ENCODE measurements around the gene TRIM65. TPM values are rescaled to one million over a fixed set of nuclear protein-coding genes. Genes with fewer than 3 reads are reported as not detected.

TRIM65 gene
- total and polyA plus RNA-seq, 2 experiments from 2014 or later = 13.8 to 54.0 TPM

DNA sequence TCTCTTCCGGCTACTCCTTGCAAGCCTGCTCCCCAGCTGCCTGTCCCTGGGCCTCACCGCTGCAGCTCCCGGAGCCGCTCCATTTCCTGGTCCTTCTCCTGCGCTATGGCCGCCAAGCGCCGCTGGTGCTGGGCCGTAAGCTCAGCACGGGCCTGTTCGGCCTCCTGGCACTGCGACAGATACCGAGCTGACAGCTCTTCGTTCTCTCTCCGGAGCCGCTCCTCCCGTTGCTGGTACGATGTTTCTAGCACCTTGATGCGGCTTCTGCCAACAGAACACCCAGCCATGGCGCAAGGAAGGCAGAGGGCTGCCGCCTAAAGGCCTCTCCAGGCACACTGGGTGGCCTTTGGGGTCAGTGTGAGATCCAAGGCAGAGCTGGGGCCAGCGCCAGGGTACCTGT, 22.9 kb upstream of the TRIM65 start (continued):
- TF ChIP-seq, protein P1, sequence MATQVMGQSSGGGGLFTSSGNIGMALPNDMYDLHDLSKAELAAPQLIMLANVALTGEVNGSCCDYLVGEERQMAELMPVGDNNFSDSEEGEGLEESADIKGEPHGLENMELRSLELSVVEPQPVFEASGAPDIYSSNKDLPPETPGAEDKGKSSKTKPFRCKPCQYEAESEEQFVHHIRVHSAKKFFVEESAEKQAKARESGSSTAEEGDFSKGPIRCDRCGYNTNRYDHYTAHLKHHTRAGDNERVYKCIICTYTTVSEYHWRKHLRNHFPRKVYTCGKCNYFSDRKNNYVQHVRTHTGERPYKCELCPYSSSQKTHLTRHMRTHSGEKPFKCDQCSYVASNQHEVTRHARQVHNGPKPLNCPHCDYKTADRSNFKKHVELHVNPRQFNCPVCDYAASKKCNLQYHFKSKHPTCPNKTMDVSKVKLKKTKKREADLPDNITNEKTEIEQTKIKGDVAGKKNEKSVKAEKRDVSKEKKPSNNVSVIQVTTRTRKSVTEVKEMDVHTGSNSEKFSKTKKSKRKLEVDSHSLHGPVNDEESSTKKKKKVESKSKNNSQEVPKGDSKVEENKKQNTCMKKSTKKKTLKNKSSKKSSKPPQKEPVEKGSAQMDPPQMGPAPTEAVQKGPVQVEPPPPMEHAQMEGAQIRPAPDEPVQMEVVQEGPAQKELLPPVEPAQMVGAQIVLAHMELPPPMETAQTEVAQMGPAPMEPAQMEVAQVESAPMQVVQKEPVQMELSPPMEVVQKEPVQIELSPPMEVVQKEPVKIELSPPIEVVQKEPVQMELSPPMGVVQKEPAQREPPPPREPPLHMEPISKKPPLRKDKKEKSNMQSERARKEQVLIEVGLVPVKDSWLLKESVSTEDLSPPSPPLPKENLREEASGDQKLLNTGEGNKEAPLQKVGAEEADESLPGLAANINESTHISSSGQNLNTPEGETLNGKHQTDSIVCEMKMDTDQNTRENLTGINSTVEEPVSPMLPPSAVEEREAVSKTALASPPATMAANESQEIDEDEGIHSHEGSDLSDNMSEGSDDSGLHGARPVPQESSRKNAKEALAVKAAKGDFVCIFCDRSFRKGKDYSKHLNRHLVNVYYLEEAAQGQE (IDR thresholded peaks at IDR 0.05; ENCODE audit: unreplicated experiment) = no peak
- TF ChIP-seq POLR2AphosphoS5 (IDR thresholded peaks at IDR 0.05; ENCODE audit: low read depth) = no peak
- TF ChIP-seq, protein P2, sequence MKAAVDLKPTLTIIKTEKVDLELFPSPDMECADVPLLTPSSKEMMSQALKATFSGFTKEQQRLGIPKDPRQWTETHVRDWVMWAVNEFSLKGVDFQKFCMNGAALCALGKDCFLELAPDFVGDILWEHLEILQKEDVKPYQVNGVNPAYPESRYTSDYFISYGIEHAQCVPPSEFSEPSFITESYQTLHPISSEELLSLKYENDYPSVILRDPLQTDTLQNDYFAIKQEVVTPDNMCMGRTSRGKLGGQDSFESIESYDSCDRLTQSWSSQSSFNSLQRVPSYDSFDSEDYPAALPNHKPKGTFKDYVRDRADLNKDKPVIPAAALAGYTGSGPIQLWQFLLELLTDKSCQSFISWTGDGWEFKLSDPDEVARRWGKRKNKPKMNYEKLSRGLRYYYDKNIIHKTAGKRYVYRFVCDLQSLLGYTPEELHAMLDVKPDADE (IDR thresholded peaks at IDR 0.05) = no peak
- TF ChIP-seq JUNB (IDR thresholded peaks at IDR 0.05; ENCODE audit: unreplicated experiment) = no peak
- TF ChIP-seq STAT1 (IDR thresholded peaks at IDR 0.05; ENCODE audit: unreplicated experiment) = no peak

DNA sequence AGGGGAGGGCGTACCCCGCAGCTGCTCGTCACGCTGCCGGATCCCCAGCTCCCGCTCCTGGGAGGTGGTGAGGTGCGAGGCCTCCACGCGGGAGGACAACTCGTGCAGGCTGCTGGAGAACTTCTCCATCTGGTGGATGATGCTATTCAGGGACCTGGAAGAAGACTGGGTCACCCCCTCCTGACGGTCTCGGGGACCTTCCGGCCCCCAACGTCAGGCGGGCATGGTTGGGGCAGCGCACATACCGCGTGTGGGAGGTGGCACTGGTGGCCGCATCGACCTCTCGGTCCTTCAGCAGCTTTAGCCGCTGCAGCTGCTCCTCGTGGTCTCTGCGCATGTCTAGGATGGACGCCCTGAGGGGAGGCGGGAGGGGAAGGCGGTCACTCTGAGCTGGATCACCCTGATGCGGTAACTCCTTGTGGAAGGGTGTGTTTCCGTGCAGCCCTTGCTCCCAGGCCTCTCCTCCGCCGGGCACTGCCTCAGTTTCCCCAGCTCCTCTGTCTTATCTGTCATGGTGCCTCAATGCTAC, 21.2 kb upstream of the TRIM65 start:
- H3K9me2 ChIP-seq (ENCODE audit: insufficient read depth) = no peaks in the 10 kb centered on the region
- H3F3A ChIP-seq (replicated peaks; ENCODE audit: low read depth) = no peaks in the 10 kb centered on the region
- H3K9me3 Mint-ChIP-seq = no peaks in the 10 kb centered on the region
- H3K4me3 Mint-ChIP-seq = no peak overlapping the region
- peaks cover 7% of the 10 kb centered on the region for H3K36me3 Mint-ChIP-seq (ENCODE audit: low read depth)
- no peak for ATAC-seq
- H4K20me1 ChIP-seq (replicated peaks; ENCODE audit: insufficient read depth) = no peaks in the 10 kb centered on the region
- no peak overlapping the region for H3K4me3 ChIP-seq
- no peaks in the 10 kb centered on the region for H3K79me2 ChIP-seq (replicated peaks; ENCODE audit: insufficient read depth)
- no peak overlapping the region for H3K4me2 ChIP-seq
- no peaks in the 10 kb centered on the region for H3K36me3 ChIP-seq (ENCODE audit: insufficient read depth)
- no peak overlapping the region for H3K27ac Mint-ChIP-seq
- H3K4me1 ChIP-seq (ENCODE audit: insufficient read depth) = no peaks in the 10 kb centered on the region; the same call in 1 of the 2 replicates
- no peak for DNase-seq (ENCODE audit: low spot score)
- no peaks in the 10 kb centered on the region for H3K27me3 ChIP-seq (ENCODE audit: insufficient read depth)
- H3K4me1 Mint-ChIP-seq = no peaks in the 10 kb centered on the region
- H3K27me3 Mint-ChIP-seq (ENCODE audit: insufficient read depth, low read depth, poor library complexity) = peaks cover 13% of the 10 kb centered on the region
- H2AFZ ChIP-seq = no peak overlapping the region
- TF ChIP-seq NANOG (IDR thresholded peaks at IDR 0.05; ENCODE audit: borderline replicate concordance) = no peak
- TF ChIP-seq, protein P2 (IDR thresholded peaks at IDR 0.05) = no peak
- no peak for TF ChIP-seq POLR2AphosphoS5 (IDR thresholded peaks at IDR 0.05; ENCODE audit: low read depth)
- no peak for TF ChIP-seq ZNF114 (CRISPR knock-in tag; IDR thresholded peaks at IDR 0.05)
- no peak overlapping the region for H3K27ac ChIP-seq (ENCODE audit: low read depth)
